GM12892 (cell line): Measurements from ENCODE around the gene ECE2.

ENCODE experiments used
- DNase-seq: peaks from one replicate; pipeline ENCODE4 v3.0.0; 2011; ENCODE audit not compliant: insufficient read length
- FAIRE-seq: peaks from 2 replicates; lab custom pipeline; 2011; peaks lifted over from hg19 to GRCh38; lab: Jason Lieb, UNC
- POLR2A ChIP-seq: IDR thresholded peaks from 2 replicates; pipeline ENCODE4 v1.6.1; 2011; ENCODE audit warnings: low read depth, low read length, control low read depth
- POLR2AphosphoS5 ChIP-seq: IDR thresholded peaks from 2 replicates; pipeline ENCODE4 v1.6.1; 2011; ENCODE audit warnings: low read depth, low read length, control low read depth
- TAF1 ChIP-seq: IDR thresholded peaks from 2 replicates; pipeline ENCODE4 v1.6.1; 2011; ENCODE audit warnings: low read depth, mild to moderate bottlenecking, control low read depth, low read length, borderline replicate concordance

ECE2 gene

GRCh38 chr3:184306341-184306972, 30.6 kb downstream of the ECE2 start:
- TF ChIP-seq POLR2A (no peak), TAF1 (no peak), POLR2AphosphoS5 (no peak)
- FAIRE-seq (no peak), DNase-seq (no peak)

- FAIRE-seq (no peak), DNase-seq (no peak)
- TF ChIP-seq POLR2A: no peak
- TF ChIP-seq POLR2AphosphoS5: no peak
- no peak for TF ChIP-seq TAF1
Observed at GRCh38 chr3:184307915-184308314, 32.1 kb downstream of the ECE2 start.

GRCh38 chr3:184308744-184309143, 32.9 kb downstream of the ECE2 start:
- TF ChIP-seq POLR2AphosphoS5 (no peak), TAF1 (no peak), POLR2A (no peak)
- no peak for FAIRE-seq
- DNase-seq: no peak

GRCh38 chr3:184311633-184312032, 35.8 kb downstream of the ECE2 start:
- no peak for TF ChIP-seq TAF1
- no peak for TF ChIP-seq POLR2AphosphoS5
- TF ChIP-seq POLR2A: no peak
- no peak for FAIRE-seq
- DNase-seq: no peak

- FAIRE-seq (peak; percentile 95), DNase-seq (peak; percentile 97)
- TF ChIP-seq TAF1 (peak; percentile 93), POLR2AphosphoS5 (peak; percentile 74), POLR2A (peak; percentile 86)
Observed at GRCh38 chr3:184314363-184314699, 38.5 kb downstream of the ECE2 start, which contains the start of gene EIF4G1. EIF4G1 (plus strand) TSS chr3:184314606; CDS start chr3:184315797, 1,191 bp downstream.

GRCh38 chr3:184314700-184315542, 39.1 kb downstream of the ECE2 start:
- TF ChIP-seq TAF1: 0 out of 2 replicates have a peak, but pooled peaks have one; percentile 15
- TF ChIP-seq POLR2AphosphoS5: 0 out of 2 replicates have a peak, but pooled peaks have one; percentile 6
- TF ChIP-seq POLR2A: no peak; the same call in none of the 2 replicates
- no peak for FAIRE-seq

GRCh38 chr3:184315543-184315867, 39.7 kb downstream of the ECE2 start:
- no peak for TF ChIP-seq POLR2A
- TF ChIP-seq POLR2AphosphoS5: no peak
- DNase-seq (no peak), FAIRE-seq (peak; percentile 75)

More at GRCh38 chr3:184314700-184315542, 39.1 kb downstream of the ECE2 start:
- peak; percentile 61 for DNase-seq

GRCh38 chr3:184315871-184316661, 40.2 kb downstream of the ECE2 start:
- TF ChIP-seq POLR2A (peak; percentile 38; the same call in 1 of the 2 replicates), TAF1 (no peak), POLR2AphosphoS5 (0 out of 2 replicates have a peak, but pooled peaks have one; percentile 14)
- no peak for DNase-seq

GRCh38 chr3:184316792-184317191, 41.0 kb downstream of the ECE2 start:
- no peak for FAIRE-seq
- DNase-seq: no peak
- TF ChIP-seq POLR2AphosphoS5 (no peak; the same call in 1 of the 2 replicates), POLR2A (no peak), TAF1 (no peak)

More at GRCh38 chr3:184315871-184316661, 40.2 kb downstream of the ECE2 start:
- FAIRE-seq: no peak

GRCh38 chr3:184317201-184317600, 41.4 kb downstream of the ECE2 start:
- DNase-seq: no peak
- no peak for FAIRE-seq
- no peak for TF ChIP-seq TAF1
- no peak for TF ChIP-seq POLR2A
- no peak; the same call in 1 of the 2 replicates for TF ChIP-seq POLR2AphosphoS5

- no peak for FAIRE-seq
- no peak for TF ChIP-seq POLR2AphosphoS5
- no peak for TF ChIP-seq POLR2A
- no peak for TF ChIP-seq TAF1
Observed at GRCh38 chr3:184320104-184320445, 44.3 kb downstream of the ECE2 start.

More at GRCh38 chr3:184320104-184320445, 44.3 kb downstream of the ECE2 start:
- DNase-seq: no peak
